Tibial nerve (tissue), 4 donors: ENCODE data around the gene TCP11. TPM values are rescaled to one million over a fixed set of nuclear protein-coding genes. Genes with fewer than 3 reads are reported as not detected.
"Not testable (repeated sequence)": the region's sequence is repeated elsewhere in the genome, so short reads cannot be mapped to it uniquely, and the experiment has no call there.

Source experiments
- DNase-seq, 2 donors: peaks; one replicate each; pipeline ENCODE4 v3.0.0-alpha.2; 2019; ENCODE audit warnings: low spot score in 2 of 2
- H3K27ac ChIP-seq, 4 donors: fragments of 200-600 bp; sonication (generic) in 3 of 4; one replicate each; pipeline ENCODE4 v1.5.1; 2017 to 2019; ENCODE audit warnings: mild to moderate bottlenecking in 1 of 4
- H3K27me3 ChIP-seq, 2 donors: fragments of 200-600 bp; sonication (generic) in 1 of 2; one replicate each; pipeline versions ENCODE4 v1.5.1 to v1.6.0; 2017 to 2019
- H3K36me3 ChIP-seq, 3 donors: fragments of 200-600 bp; sonication (generic); one replicate each; pipeline ENCODE4 v1.5.1; 2018 to 2019
- H3K4me1 ChIP-seq, 4 donors: fragments of 200-600 bp; sonication (generic) in 3 of 4; one replicate each; pipeline ENCODE4 v1.5.1; 2017 to 2019
- H3K4me3 ChIP-seq, 4 donors: fragments of 200-600 bp; sonication (generic) in 3 of 4; one replicate each; pipeline ENCODE4 v1.5.1; 2017 to 2019; ENCODE audit warnings: mild to moderate bottlenecking in 1 of 4, moderate library complexity in 1 of 4
- H3K9me3 ChIP-seq, 4 donors: fragments of 200-600 bp; sonication (generic) in 3 of 4; one replicate each; pipeline ENCODE4 v1.5.1; 2017 to 2019
- EP300 ChIP-seq, 2 donors: sonication (generic); formaldehyde crosslinking; IDR thresholded peaks; one replicate each; pipeline ENCODE4 v1.6.1; 2017; ENCODE audit warnings: antibody characterized with exemption in 2 of 2, mild to moderate bottlenecking in 1 of 2
- POLR2A ChIP-seq, 2 donors: fragments of 450-650 bp; IDR thresholded peaks; one replicate each; pipeline ENCODE4 v1.6.1; 2017; ENCODE audit warnings: antibody characterized with exemption in 2 of 2, mild to moderate bottlenecking in 2 of 2, moderate library complexity in 2 of 2
- WGBS, 2 donors: methylation state at CpG; one replicate each; pipeline ENCODE4 v1.1.5; 2018; 5-methylcytosine and 5-hydroxymethylcytosine counted together
- total RNA-seq, 4 donors: library from RNA; depleted of rRNA; stranded (reverse); fragments of >200 nt; gene quantifications; one replicate each; pipeline ENCODE4 v1.1.0, GENCODE V29; 2016
- TF ChIP-seq, protein P1 (sequence below), 5 experiments: fragments of 200-600 bp in 3 of 5; fragments of 450-650 bp in 2 of 5; sonication (generic) in 3 of 5; IDR thresholded peaks; one replicate each; pipeline ENCODE4 v1.5.1; 2016 to 2019; ENCODE audit warnings: antibody characterized with exemption in 5 of 5, mild to moderate bottlenecking in 3 of 5, moderate library complexity in 2 of 5

The TCP11 gene
- total RNA-seq, 4 donors from 2014 or later: 0.84 TPM; not detected in 3

DNA sequence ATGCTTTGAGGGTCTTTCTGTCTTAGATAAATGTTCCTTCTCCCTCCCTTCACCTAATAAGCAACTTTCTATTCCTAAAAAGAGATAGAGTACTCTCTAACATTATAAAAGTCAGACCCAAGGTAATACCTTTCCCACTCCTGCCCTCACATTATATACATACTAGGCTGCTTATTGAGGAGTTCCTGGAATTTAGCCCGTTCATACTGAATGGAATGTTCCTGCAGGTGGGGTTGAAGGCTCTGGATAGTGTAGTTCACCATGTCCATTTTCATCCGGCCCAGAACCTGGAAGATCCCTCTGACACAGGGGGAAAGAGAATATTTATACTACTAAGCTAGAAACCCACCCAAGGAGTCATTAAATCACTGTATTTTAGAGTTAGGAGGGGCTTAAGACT, 20.4 kb downstream of the TCP11 start:
- 81 to 95% methylated on average over 2 of the region's 2 CpGs for WGBS, 2 donors
- no peaks in the 10 kb centered on the region for H3K4me1 ChIP-seq
- H3K36me3 ChIP-seq: no peaks in the 10 kb centered on the region
- H3K9me3 ChIP-seq: peaks cover 0 to 6% (median 0%) of the 10 kb centered on the region in 4 donors
- no peak overlapping the region for H3K4me3 ChIP-seq
- TF ChIP-seq EP300 (IDR thresholded peaks at IDR 0.05) (no peak), POLR2A (IDR thresholded peaks at IDR 0.05) (no peak)
- TF ChIP-seq, protein P1, sequence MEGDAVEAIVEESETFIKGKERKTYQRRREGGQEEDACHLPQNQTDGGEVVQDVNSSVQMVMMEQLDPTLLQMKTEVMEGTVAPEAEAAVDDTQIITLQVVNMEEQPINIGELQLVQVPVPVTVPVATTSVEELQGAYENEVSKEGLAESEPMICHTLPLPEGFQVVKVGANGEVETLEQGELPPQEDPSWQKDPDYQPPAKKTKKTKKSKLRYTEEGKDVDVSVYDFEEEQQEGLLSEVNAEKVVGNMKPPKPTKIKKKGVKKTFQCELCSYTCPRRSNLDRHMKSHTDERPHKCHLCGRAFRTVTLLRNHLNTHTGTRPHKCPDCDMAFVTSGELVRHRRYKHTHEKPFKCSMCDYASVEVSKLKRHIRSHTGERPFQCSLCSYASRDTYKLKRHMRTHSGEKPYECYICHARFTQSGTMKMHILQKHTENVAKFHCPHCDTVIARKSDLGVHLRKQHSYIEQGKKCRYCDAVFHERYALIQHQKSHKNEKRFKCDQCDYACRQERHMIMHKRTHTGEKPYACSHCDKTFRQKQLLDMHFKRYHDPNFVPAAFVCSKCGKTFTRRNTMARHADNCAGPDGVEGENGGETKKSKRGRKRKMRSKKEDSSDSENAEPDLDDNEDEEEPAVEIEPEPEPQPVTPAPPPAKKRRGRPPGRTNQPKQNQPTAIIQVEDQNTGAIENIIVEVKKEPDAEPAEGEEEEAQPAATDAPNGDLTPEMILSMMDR (IDR thresholded peaks at IDR 0.05): no peak
- no peaks in the 10 kb centered on the region for H3K27me3 ChIP-seq
- no peak for DNase-seq
- no peak overlapping the region for H3K27ac ChIP-seq

DNA sequence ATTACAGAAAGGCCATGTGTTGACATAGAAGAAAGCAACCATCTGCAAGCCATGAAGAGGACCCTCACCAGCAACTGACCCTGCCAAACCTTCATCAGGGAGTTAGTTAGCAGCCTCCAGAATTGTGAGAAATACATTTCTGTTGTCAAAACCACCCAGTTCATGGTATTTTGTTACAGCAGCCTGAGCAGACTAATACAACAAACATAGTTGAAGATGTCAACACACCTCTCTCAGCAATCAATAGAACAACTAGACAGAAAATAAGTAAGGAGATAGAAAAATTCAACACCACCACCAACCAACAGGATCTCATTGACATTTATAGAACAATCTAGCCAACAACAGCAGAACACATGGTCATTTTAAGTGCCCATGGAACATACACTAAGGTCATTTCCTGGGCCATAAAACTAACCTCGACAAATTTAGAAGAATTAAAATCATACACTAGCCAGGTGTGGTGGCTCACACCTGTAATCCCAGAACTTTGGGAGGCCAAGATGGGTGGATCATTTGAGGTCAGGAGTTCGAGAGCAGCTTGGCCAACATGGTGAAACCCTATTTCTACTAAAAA, 32.7 kb downstream of the TCP11 start:
- Histone ChIP-seq H3K4me3 (no peak overlapping the region), H3K4me1 (no peaks in the 10 kb centered on the region), H3K27me3 (no peaks in the 10 kb centered on the region), H3K36me3 (no peaks in the 10 kb centered on the region), H3K9me3 (peaks cover 0 to 14% (median 2%) of the 10 kb centered on the region in 4 donors), H3K27ac (no peak overlapping the region)
- no peak for DNase-seq
- 81 to 98% methylated on average over 2 of the region's 2 CpGs for WGBS, 2 donors
- TF ChIP-seq EP300 (IDR thresholded peaks at IDR 0.05) (no peak), POLR2A (IDR thresholded peaks at IDR 0.05) (no peak)
- TF ChIP-seq, protein P1 (IDR thresholded peaks at IDR 0.05): no peak

DNA sequence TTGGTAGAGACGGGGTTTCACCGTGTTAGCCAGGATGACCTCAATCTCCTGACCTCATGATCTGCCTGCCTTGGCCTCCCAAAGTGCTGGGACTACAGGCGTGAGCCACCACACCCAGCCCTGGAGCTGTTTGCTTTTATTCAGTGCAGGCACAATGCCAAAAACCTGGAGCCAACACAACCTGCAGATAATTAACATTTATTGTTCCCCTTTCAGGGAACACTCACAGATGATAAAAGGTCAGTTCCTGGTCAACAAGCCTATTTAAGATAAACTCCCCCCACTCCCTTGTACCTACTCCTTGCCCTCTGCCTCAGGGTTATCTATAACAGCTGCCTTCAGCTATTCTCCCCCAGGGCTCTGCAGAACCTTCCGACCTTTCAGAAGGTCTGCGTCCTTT, 33.4 kb downstream of the TCP11 start:
- peaks cover 0 to 14% (median 2%) of the 10 kb centered on the region in 4 donors for H3K9me3 ChIP-seq
- WGBS, 2 donors: 69 to 80% methylated on average over 5 of the region's 5 CpGs
- H3K27me3 ChIP-seq, H3K4me1 ChIP-seq, H3K27ac ChIP-seq, DNase-seq, H3K36me3 ChIP-seq, H3K4me3 ChIP-seq: not testable (repeated sequence)

DNA sequence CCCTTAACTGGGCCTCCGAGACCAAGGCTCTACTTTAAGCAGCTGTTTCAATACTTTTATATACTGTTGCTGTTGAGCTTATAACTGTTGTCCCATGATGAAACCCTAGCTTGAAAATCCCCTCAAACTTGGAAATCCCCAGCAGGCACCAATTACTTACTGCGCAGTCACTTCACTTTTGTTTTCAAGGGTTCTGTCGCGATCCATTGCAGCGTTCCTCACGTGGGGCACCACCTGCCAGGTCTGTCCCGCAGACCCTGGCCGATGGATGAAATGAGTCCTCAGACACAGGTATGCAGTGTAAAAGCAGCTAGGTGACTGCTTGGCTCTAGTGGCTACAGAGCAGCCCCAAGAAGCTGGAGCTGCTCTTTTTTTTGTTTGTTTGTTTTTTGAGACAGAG, 33.9 kb downstream of the TCP11 start:
- not testable (repeated sequence) for H3K4me3 ChIP-seq, H3K27ac ChIP-seq, H3K36me3 ChIP-seq, DNase-seq, H3K27me3 ChIP-seq, H3K4me1 ChIP-seq
- peaks cover 0 to 14% (median 2%) of the 10 kb centered on the region in 4 donors for H3K9me3 ChIP-seq
- WGBS, 2 donors: 82 to 86% methylated on average over 8 of the region's 8 CpGs

DNA sequence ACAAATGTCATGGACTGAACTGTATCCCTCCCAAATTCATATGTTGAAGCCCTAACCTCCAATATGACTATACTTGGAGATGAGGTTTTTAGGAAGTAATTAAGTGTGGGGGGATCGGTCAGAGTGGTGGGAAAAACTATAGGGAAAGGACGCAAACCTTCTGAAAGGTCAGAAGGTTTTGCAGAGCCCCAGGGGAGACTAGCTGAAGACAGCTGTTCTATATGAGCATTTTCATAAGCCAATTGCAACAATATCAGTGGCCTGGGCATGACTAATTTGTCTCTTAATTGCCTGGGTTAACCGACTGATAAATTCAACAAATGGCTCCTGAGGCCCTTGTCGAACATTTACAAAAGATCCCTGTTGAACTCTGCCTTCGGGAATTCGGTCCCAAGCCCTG, 35.1 kb downstream of the TCP11 start:
- H3K27me3 ChIP-seq, H3K27ac ChIP-seq, DNase-seq, H3K4me3 ChIP-seq, H3K36me3 ChIP-seq, H3K4me1 ChIP-seq: not testable (repeated sequence)
- peaks cover 0 to 14% (median 0%) of the 10 kb centered on the region in 4 donors for H3K9me3 ChIP-seq
- WGBS, 2 donors: 36 to 64% methylated on average over 6 of the region's 6 CpGs

DNA sequence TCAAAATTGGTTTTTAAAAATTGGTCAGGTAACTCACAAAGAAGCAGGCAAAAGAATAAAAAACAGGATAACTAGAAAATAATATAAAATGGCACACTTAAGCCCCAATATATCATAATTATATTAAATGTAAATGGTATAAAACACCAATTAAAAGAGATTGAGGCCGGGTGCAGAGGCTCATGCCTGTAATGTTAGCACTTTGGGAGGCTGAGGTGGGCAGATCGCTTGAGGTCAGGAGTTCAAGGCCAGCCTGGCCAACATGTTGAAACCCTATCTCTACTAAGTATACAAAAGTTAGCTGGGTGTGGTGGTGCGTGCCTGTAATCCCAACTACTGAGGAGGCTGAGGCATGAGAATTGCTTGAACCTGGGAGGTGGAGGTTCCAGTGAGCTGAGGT, 36.1 kb downstream of the TCP11 start:
- Histone ChIP-seq H3K4me3 (no peak overlapping the region), H3K9me3 (peaks cover 0 to 14% (median 0%) of the 10 kb centered on the region in 4 donors), H3K4me1 (no peaks in the 10 kb centered on the region), H3K36me3 (no peaks in the 10 kb centered on the region), H3K27me3 (no peaks in the 10 kb centered on the region), H3K27ac (no peak overlapping the region)
- TF ChIP-seq, protein P1 (IDR thresholded peaks at IDR 0.05): no peak
- TF ChIP-seq EP300 (IDR thresholded peaks at IDR 0.05) (no peak), POLR2A (IDR thresholded peaks at IDR 0.05) (no peak)
- no peak for DNase-seq
- 94 to 99% methylated on average over 3 of the region's 3 CpGs for WGBS, 2 donors

DNA sequence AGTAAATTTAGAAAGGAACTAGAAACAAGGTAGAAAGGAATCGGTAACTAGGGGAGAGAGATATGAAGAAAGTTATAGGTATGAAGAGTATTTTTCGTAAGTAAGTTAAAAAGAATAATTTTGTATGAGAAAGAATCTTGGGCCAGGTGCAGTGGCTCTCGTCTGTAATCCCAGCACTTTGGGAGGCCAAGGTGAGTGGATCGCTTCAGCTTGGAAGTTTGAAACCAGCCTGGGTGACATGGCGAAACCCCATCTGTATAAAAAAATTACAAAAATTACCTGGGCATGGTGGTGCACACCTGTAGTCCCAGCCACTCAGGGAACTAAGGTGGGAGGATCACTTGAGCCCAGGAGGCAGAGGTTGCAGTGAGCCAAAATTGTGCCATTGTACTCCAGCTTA, 42.0 kb downstream of the TCP11 start:
- Histone ChIP-seq H3K36me3 (no peaks in the 10 kb centered on the region), H3K27ac (no peak overlapping the region), H3K4me1 (peaks cover 0 to 19% (median 3%) of the 10 kb centered on the region in 4 donors), H3K27me3 (no peaks in the 10 kb centered on the region), H3K4me3 (no peak overlapping the region), H3K9me3 (no peaks in the 10 kb centered on the region)
- TF ChIP-seq, protein P1 (IDR thresholded peaks at IDR 0.05): no peak
- TF ChIP-seq EP300 (IDR thresholded peaks at IDR 0.05) (no peak), POLR2A (IDR thresholded peaks at IDR 0.05) (no peak)
- 94 to 95% methylated on average over 5 of the region's 5 CpGs for WGBS, 2 donors
- no peak for DNase-seq
